ENCODE measurements around the gene SUB1.

DNA sequence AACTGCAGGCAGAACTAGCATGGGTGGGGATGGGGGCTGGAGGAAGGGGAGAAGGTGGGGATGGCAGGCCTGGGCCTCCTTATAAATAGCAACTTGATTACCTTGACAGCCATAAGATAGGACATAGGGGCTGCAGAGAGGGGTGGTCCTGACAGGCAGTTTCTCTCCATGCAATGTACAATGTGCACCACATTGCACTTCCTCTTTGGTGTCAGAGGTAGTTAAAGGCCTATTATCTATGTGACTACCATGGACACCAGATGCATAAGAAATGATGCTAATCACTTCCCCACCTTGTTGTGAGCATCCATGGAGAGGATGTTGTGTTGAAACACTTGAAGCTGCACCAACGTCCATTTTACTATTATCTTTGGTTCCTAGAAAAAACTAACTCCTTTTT, 20.2 kb upstream of the SUB1 start:
- TF ChIP-seq, protein P1, sequence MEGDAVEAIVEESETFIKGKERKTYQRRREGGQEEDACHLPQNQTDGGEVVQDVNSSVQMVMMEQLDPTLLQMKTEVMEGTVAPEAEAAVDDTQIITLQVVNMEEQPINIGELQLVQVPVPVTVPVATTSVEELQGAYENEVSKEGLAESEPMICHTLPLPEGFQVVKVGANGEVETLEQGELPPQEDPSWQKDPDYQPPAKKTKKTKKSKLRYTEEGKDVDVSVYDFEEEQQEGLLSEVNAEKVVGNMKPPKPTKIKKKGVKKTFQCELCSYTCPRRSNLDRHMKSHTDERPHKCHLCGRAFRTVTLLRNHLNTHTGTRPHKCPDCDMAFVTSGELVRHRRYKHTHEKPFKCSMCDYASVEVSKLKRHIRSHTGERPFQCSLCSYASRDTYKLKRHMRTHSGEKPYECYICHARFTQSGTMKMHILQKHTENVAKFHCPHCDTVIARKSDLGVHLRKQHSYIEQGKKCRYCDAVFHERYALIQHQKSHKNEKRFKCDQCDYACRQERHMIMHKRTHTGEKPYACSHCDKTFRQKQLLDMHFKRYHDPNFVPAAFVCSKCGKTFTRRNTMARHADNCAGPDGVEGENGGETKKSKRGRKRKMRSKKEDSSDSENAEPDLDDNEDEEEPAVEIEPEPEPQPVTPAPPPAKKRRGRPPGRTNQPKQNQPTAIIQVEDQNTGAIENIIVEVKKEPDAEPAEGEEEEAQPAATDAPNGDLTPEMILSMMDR (IDR thresholded peaks at IDR 0.05) = no peak
- TF ChIP-seq POLR2A (IDR thresholded peaks at IDR 0.05) = no peak
